ENCODE data around the gene CNIH3. TPM values are rescaled to one million over a fixed set of nuclear protein-coding genes. Genes with fewer than 3 reads are reported as not detected.

CNIH3 gene
- total and polyA plus RNA-seq, 2 donors (not counting 3 experiments of a cell fraction or from before 2014, with no cell fraction given), result 1.3 to 2.5 TPM

DNA sequence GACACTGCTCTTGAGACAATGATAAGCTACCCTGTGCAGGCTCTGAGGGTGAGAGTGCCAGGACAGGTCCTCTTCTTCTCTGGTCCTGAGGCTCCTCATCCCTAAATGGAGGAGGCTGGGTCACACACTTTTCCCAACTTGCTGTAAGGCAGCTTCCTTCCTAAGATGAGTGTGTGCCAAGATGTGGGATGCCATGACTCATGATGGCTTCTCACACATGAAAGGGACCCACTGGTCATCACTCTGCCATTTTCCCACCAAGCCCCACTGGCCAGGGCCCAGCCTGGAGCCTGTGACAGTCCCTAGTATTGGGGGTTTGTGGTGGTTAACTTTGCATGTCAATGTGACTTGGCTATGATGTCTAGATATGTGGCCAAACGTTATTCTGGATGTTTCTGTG is 54.4 kb downstream of the CNIH3 start:
- Histone ChIP-seq H3K9ac (replicated peaks; ENCODE audit: extremely low read depth, insufficient read depth, low read length) (no peak overlapping the region), H4K20me1 (replicated peaks; ENCODE audit: control insufficient read depth, extremely low read depth, insufficient read depth, low read length) (no peaks in the 10 kb centered on the region), H3K27ac (ENCODE audit: insufficient read depth, low read depth, low read length) (no peak overlapping the region), H3K36me3 (ENCODE audit: control insufficient read depth in 2 of 2, extremely low read depth in 1 of 2, insufficient read depth in 2 of 2, low read length in 2 of 2) (no peaks in the 10 kb centered on the region), H3K9me1 (replicated peaks; ENCODE audit: control insufficient read depth, extremely low read depth, insufficient read depth, low read length) (no peaks in the 10 kb centered on the region), H3K27me3 (ENCODE audit: control insufficient read depth in 2 of 2, insufficient read depth in 2 of 2, low read length in 2 of 2) (peaks cover 0 to 4% of the 10 kb centered on the region in 2 experiments), H2AFZ (ENCODE audit: low read depth, low read length) (no peak overlapping the region), H3K4me3 (replicated peaks in 1 of 3; ENCODE audit: insufficient read depth in 1 of 3, low read depth in 1 of 3, low read length in 3 of 3) (no peak overlapping the region), H3K4me2 (ENCODE audit: insufficient read depth, low read length) (no peak overlapping the region), H3K4me1 (ENCODE audit: control insufficient read depth, extremely low read depth, insufficient read depth, low read length) (no peaks in the 10 kb centered on the region), H3K9me3 (replicated peaks; ENCODE audit: control insufficient read depth, insufficient read depth, low read length) (no peaks in the 10 kb centered on the region), H3K79me2 (ENCODE audit: control insufficient read depth, insufficient read depth, low read length) (no peaks in the 10 kb centered on the region)
- no peak for TF ChIP-seq POLR2A (IDR thresholded peaks at IDR 0.05; ENCODE audit: low read depth, low read length)
- TF ChIP-seq POLR2AphosphoS5 (IDR thresholded peaks at IDR 0.05; ENCODE audit: insufficient read depth, low read depth, low read length), result no peak
- TF ChIP-seq, protein P1, sequence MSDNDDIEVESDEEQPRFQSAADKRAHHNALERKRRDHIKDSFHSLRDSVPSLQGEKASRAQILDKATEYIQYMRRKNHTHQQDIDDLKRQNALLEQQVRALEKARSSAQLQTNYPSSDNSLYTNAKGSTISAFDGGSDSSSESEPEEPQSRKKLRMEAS (IDR thresholded peaks at IDR 0.05; ENCODE audit: insufficient read depth, insufficient read length), result no peak
- no peak for TF ChIP-seq JUN (IDR thresholded peaks at IDR 0.05; ENCODE audit: borderline replicate concordance, insufficient read depth, insufficient read length, low read depth)
- TF ChIP-seq MYC (IDR thresholded peaks at IDR 0.05; ENCODE audit: low read depth, low read length), result no peak
- TF ChIP-seq GATA2 (IDR thresholded peaks at IDR 0.05; ENCODE audit: insufficient read depth, insufficient read length, low read depth, low read length), result no peak
- TF ChIP-seq, protein P2, sequence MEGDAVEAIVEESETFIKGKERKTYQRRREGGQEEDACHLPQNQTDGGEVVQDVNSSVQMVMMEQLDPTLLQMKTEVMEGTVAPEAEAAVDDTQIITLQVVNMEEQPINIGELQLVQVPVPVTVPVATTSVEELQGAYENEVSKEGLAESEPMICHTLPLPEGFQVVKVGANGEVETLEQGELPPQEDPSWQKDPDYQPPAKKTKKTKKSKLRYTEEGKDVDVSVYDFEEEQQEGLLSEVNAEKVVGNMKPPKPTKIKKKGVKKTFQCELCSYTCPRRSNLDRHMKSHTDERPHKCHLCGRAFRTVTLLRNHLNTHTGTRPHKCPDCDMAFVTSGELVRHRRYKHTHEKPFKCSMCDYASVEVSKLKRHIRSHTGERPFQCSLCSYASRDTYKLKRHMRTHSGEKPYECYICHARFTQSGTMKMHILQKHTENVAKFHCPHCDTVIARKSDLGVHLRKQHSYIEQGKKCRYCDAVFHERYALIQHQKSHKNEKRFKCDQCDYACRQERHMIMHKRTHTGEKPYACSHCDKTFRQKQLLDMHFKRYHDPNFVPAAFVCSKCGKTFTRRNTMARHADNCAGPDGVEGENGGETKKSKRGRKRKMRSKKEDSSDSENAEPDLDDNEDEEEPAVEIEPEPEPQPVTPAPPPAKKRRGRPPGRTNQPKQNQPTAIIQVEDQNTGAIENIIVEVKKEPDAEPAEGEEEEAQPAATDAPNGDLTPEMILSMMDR (IDR thresholded peaks at IDR 0.05; ENCODE audit: extremely low read depth in 1 of 2, insufficient read depth in 1 of 2, low read depth in 1 of 2, low read length in 2 of 2), result no peak
- no peak for TF ChIP-seq FOS (IDR thresholded peaks at IDR 0.05; ENCODE audit: borderline replicate concordance, insufficient read depth, low read length)
- no peak for DNase-seq (ENCODE audit: low read depth, low spot score)
- ChIA-PET POLR2A (no interaction called here), CTCF (interaction anchor here (1.1 kb wide), 1 partner anchor 10 kb away, joined by 3 read pairs; no protein-coding TSS in a partner anchor)
- dilution Hi-C loops (cut with MboI; ENCODE audit: extremely low pct_ligation_motif_present, low sequenced_read_pairs), result no loop called here
- intact Hi-C loops (cut with micrococcal nuclease), result no loop called here
- no TSS peak for BruUV-seq (replicated peaks)
- FAIRE-seq, result no peak

All from endothelial cell of umbilical vein (primary cell).